ENCODE results near the gene FBXO45.
"Not testable (repeated sequence)": the region's sequence is repeated elsewhere in the genome, so short reads cannot be mapped to it uniquely, and the experiment has no call there.

Gene FBXO45

DNA sequence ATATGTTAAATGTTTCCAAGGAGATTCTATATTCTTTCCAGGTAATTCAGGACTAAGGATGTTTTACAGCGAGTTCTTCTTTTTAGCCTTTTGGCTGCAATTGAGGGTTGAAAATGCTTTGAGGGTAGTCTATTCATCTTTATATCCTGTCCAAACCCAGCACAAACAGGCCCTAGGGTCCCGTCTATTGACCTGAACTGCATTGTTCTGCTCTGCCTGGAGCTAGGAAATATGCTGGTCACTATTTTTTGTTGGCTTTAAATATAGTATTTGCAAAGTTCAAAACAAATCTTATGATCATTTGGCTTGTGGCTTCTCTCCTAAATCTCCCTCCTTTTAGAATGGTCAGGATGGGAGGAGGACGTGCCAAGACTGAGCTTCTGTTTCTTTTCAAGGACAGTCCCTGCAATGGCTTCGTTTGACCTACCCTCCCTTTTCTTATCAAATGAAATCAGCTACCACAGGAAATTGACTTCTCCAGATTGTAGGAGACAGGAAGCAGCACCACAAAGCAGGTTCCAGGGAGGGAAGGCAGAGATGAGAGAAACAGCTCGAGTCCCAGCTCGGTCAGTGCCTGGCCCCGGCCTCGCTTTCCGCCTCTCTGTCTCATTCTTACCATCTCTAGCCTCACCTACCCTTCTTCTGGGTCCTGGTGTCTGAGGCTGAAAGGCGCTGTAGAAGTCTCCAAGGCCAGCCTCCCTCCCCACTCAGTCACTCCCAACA, 43.5 kb downstream of the FBXO45 start:
- Histone ChIP-seq H3K4me1 (no peaks in the 10 kb centered on the region), H3K4me3 (no peak overlapping the region), H3K27me3 (ENCODE audit: low read depth) (no peaks in the 10 kb centered on the region), H3K36me3 (replicated peaks) (no peaks in the 10 kb centered on the region), H3K9me3 (no peaks in the 10 kb centered on the region)
- in situ Hi-C loops (cut with MboI; ENCODE audit: low sequenced_read_pairs), result loop anchor here (5.0 kb wide), 1 partner anchor 70 kb away; no protein-coding TSS in a partner anchor
- DNase-seq (ENCODE audit: low spot score in 2 of 2), result no peak

DNA sequence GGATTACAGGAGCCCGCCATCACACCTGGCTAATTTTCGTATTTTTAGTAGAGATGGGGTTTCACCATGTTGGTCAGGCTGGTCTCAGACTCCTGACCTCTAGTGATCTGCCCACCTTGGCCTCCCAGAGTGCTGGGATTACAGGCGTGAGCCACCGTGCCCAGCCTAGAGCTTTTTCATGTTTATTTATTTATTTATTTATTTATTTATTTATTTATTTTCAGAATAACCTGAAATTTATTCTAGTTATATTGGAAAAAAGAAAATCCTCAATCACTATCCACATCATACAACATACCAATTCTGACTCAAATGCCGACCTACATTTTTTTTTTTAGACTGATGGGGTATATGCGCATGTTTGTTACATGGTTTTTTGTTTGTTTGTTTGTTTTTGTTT, 46.8 kb downstream of the FBXO45 start:
- H3K4me1 ChIP-seq, result peaks cover 10% of the 10 kb centered on the region
- H3K36me3 ChIP-seq (replicated peaks); H3K9me3 ChIP-seq; H3K27me3 ChIP-seq (ENCODE audit: low read depth); in situ Hi-C loops (cut with MboI; ENCODE audit: low sequenced_read_pairs); DNase-seq (ENCODE audit: low spot score in 2 of 2); H3K4me3 ChIP-seq: not testable (repeated sequence)

DNA sequence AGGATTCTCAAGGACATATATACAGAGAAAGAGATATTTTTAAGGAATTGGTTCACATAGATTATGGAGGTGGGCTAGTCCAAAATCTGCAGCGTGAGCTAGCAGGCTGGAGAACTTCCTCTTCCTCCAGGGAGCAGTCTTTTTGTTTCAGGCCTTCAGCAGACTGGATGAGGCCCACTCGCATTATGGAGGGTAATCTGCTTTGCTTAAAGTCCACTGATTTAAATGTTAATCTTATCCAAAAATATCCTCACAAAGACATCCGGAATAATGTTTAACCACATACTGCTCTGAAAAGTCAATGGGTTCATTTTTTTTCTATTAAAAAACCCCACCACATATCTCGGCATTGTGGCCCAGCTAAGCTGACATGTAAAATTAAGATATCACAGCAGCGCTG, 48.8 kb downstream of the FBXO45 start:
- peaks cover 10% of the 10 kb centered on the region for H3K4me1 ChIP-seq
- in situ Hi-C loops (cut with MboI; ENCODE audit: low sequenced_read_pairs), result no loop called here
- H3K36me3 ChIP-seq (replicated peaks), result no peaks in the 10 kb centered on the region
- H3K4me3 ChIP-seq, result no peak overlapping the region
- H3K27me3 ChIP-seq (ENCODE audit: low read depth), result no peaks in the 10 kb centered on the region
- no peaks in the 10 kb centered on the region for H3K9me3 ChIP-seq
- DNase-seq (ENCODE audit: low spot score in 2 of 2), result peak in 1 of 2 experiments; percentile 32

DNA sequence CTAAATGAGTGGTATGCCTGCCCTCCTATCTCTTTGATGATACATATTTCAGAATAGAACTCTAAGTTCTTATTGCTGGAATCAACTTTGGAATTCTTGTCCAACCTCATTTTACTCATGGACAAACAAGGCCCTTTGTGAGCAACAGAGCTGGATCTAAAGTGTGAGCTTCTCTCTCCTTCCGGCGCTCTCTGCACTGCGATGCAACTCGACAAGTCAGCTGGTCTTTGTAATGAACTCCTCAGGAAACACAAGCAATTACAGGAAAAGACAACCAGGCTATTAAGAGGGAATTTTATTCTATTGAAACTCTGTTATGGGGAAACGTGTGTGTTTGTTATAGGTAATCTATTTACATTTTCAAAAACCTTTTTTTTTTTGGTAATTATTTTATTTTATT, 50.8 kb downstream of the FBXO45 start:
- DNase-seq (ENCODE audit: low spot score in 2 of 2), result no peak
- H3K4me1 ChIP-seq, result peaks cover 10% of the 10 kb centered on the region
- H3K4me3 ChIP-seq, result no peak overlapping the region
- H3K27me3 ChIP-seq (ENCODE audit: low read depth), result no peaks in the 10 kb centered on the region
- no peaks in the 10 kb centered on the region for H3K9me3 ChIP-seq
- H3K36me3 ChIP-seq (replicated peaks), result no peaks in the 10 kb centered on the region
- in situ Hi-C loops (cut with MboI; ENCODE audit: low sequenced_read_pairs), result no loop called here

DNA sequence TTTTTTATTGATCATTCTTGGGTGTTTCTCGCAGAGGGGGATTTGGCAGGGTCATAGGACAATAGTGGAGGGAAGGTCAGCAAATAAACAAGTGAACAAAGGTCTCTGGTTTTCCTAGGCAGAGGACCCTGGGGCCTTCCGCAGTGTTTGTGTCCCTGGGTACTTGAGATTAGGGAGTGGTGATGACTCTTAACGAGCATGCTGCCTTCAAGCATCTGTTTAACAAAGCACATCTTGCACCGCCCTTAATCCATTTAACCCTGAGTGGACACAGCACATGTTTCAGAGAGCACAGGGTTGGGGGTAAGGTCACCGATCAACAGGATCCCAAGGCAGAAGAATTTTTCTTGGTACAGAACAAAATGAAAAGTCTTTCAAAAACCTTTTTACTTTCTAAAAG, 51.2 kb downstream of the FBXO45 start:
- H3K9me3 ChIP-seq; in situ Hi-C loops (cut with MboI; ENCODE audit: low sequenced_read_pairs); H3K27me3 ChIP-seq (ENCODE audit: low read depth); DNase-seq (ENCODE audit: low spot score in 2 of 2); H3K36me3 ChIP-seq (replicated peaks); H3K4me3 ChIP-seq: not testable (repeated sequence)
- peaks cover 10% of the 10 kb centered on the region for H3K4me1 ChIP-seq

DNA sequence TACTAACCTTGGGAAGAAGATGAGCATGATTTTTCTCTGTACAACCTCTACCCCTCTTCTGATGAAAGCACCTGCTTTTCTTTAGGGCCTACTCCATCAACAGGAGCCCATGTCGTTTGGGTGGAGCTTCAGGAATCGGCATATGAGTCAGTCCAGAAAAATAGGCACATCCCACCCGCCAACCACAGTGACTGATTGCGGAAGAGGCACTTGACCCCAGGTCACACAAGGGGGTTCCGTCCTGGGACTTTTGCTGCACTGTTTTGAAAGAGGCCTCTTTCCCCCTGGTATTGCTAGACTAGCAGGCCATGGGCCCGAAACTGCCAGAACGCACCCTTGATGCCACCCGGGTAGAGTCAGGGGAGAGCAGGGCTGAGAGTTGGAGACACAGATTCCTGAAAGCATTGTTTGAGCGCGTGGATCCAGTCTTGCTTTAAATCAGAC, 51.7 kb downstream of the FBXO45 start:
- H3K4me3 ChIP-seq, result no peak overlapping the region
- no peaks in the 10 kb centered on the region for H3K9me3 ChIP-seq
- peaks cover 10% of the 10 kb centered on the region for H3K4me1 ChIP-seq
- H3K27me3 ChIP-seq (ENCODE audit: low read depth), result no peaks in the 10 kb centered on the region
- in situ Hi-C loops (cut with MboI; ENCODE audit: low sequenced_read_pairs), result no loop called here
- DNase-seq (ENCODE audit: low spot score in 2 of 2), result no peak
- no peaks in the 10 kb centered on the region for H3K36me3 ChIP-seq (replicated peaks)

DNA sequence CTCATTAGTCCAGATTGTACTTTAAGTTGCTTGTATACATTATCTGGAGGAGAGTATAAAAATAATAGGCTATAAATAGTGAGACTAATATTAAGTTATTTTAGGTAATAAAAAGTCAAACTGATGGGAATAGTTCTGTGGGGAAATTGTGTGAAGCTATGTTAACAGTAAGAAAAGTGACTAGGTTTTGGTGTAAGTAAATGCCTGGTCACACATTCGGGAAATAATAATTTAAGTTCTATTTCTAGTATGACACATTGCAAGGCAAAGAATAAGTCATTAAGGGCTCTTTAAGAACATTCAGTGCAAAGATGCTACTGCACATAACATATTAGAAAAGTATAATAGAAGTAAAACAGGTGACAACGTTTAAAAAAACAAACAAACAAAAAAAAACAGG, 52.2 kb downstream of the FBXO45 start:
- Histone ChIP-seq H3K4me1 (peaks cover 10% of the 10 kb centered on the region), H3K4me3 (no peak overlapping the region), H3K27me3 (ENCODE audit: low read depth) (no peaks in the 10 kb centered on the region), H3K36me3 (replicated peaks) (no peaks in the 10 kb centered on the region), H3K9me3 (no peaks in the 10 kb centered on the region)
- no peak for DNase-seq (ENCODE audit: low spot score in 2 of 2)
- in situ Hi-C loops (cut with MboI; ENCODE audit: low sequenced_read_pairs), result no loop called here

DNA sequence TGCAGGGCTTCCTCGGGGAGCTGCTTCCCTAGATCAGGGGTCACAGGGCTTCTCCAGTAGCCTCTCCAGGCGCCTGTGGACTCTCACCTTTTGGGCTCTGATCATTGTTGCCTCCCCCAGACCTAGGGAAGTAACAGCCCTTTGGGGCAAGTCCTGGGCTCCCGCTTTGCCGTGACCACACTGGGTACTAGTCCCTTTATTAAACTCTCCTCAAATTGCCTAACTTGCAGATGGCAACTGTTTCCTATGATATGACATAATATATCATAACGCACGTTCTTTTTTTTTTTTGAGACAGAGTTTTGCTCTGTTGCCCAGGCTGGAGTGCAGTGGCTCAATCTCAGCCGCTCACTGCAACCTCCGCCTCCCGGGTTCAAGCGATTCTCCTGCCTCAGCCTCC, 53.2 kb downstream of the FBXO45 start:
- H3K4me1 ChIP-seq, result peaks cover 10% of the 10 kb centered on the region
- no peaks in the 10 kb centered on the region for H3K36me3 ChIP-seq (replicated peaks)
- no peaks in the 10 kb centered on the region for H3K27me3 ChIP-seq (ENCODE audit: low read depth)
- in situ Hi-C loops (cut with MboI; ENCODE audit: low sequenced_read_pairs), result no loop called here
- DNase-seq (ENCODE audit: low spot score in 2 of 2), result no peak
- H3K4me3 ChIP-seq, result no peak overlapping the region
- no peaks in the 10 kb centered on the region for H3K9me3 ChIP-seq

DNA sequence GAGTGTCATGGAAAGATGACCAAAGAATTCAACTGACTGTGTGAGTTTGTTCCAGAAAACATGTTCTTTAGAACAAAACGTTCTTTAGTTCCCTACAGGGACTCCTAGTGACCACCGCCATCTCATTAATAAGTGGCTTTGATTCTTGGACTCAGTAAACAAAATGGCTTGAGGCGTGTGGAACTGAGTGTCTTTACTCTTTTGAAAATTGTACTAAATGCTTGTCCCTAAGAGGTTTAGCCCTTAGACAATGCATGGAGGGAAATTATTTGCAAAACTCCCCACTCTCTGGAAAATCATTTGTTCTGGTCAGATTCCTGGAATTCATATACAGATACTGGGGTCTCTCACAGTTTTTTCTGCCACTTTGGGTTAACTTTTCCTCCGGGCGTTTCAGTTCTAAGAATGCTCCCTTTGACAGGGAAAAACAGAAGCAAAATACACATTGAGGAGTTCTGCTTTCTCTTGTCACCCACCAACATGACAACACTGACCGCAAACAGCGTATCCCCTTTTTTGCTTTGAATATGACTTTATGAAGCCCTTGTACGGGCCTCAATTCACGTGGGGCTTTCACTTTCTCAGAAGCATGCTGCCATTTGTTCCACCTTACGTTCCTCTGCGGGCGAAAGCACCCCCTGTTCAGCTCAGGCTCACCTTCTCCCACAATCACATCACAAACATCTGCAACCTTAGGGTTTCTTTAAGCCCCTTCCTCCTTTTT, 55.8 kb downstream of the FBXO45 start:
- Histone ChIP-seq H3K9me3 (no peaks in the 10 kb centered on the region), H3K4me3 (no peak overlapping the region), H3K4me1 (peaks cover 7% of the 10 kb centered on the region), H3K36me3 (replicated peaks) (no peaks in the 10 kb centered on the region), H3K27me3 (ENCODE audit: low read depth) (no peaks in the 10 kb centered on the region)
- no peak for DNase-seq (ENCODE audit: low spot score in 2 of 2)
- in situ Hi-C loops (cut with MboI; ENCODE audit: low sequenced_read_pairs), result no loop called here

DNA sequence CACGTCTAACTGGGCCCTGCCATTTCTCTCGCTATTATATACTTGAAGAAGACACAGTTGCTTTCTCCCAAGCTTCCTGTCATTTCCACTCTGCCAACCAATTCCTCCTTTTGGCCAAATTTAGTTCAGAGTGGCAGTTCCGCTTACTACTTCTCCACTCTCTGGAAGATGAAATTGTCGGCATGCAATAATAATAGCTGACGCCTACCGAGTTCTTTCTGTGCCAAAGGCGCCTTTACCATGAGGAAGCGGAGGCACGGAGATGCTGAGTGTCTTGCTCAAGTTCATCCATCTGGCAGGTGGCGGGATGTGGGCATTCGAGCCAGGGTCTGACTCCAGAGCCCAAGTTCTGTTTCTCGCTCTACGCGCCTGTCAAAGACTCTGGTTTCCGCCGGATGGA, 56.4 kb downstream of the FBXO45 start:
- Histone ChIP-seq H3K9me3 (no peaks in the 10 kb centered on the region), H3K36me3 (replicated peaks) (no peaks in the 10 kb centered on the region), H3K27me3 (ENCODE audit: low read depth) (no peaks in the 10 kb centered on the region), H3K4me3 (no peak overlapping the region), H3K4me1 (peaks cover 2% of the 10 kb centered on the region)
- no peak for DNase-seq (ENCODE audit: low spot score in 2 of 2)
- in situ Hi-C loops (cut with MboI; ENCODE audit: low sequenced_read_pairs), result no loop called here

DNA sequence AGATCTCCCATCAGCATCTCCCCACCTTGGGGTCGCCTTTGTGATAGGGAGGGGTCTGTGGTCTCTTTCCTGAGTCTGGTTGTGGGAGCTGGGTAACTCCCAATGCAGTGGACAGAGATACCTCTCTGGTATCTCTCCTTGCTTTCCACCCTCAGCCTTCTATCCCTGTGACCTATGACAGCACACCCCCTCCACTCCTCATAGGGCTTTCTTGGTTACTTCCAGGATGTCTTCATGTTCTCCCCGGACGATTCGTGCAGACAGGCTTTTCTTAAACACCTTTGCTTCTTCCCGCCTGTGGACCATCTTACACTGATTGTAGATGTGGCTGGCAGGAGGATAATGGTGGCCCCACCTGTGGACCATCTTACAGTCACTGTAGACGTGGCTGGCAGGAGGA, 56.9 kb downstream of the FBXO45 start:
- H3K4me1 ChIP-seq, result no peaks in the 10 kb centered on the region
- no peaks in the 10 kb centered on the region for H3K9me3 ChIP-seq
- H3K27me3 ChIP-seq (ENCODE audit: low read depth), result no peaks in the 10 kb centered on the region
- no peak for DNase-seq (ENCODE audit: low spot score in 2 of 2)
- in situ Hi-C loops (cut with MboI; ENCODE audit: low sequenced_read_pairs), result no loop called here
- H3K4me3 ChIP-seq, result no peak overlapping the region
- no peaks in the 10 kb centered on the region for H3K36me3 ChIP-seq (replicated peaks)

DNA sequence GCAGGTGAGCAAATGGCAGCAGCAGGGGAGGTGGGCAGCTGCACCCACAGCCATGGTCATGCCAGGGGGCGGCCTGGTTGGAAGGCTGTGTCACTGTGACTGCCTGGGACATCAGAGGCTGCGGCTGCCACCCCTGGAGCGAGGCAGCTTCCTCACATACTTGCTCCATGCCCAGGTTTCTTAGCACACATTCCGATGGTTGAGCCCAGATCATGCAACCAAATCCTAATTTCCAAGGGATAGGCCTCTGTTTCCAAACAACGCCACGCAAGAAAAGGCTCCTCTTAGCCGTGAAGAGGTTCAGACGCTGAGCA, 59.4 kb downstream of the FBXO45 start:
- DNase-seq (ENCODE audit: low spot score in 2 of 2), result no peak
- Histone ChIP-seq H3K27me3 (ENCODE audit: low read depth) (no peaks in the 10 kb centered on the region), H3K9me3 (no peaks in the 10 kb centered on the region), H3K36me3 (replicated peaks) (no peaks in the 10 kb centered on the region), H3K4me3 (no peak overlapping the region), H3K4me1 (peaks cover 7% of the 10 kb centered on the region)
- in situ Hi-C loops (cut with MboI; ENCODE audit: low sequenced_read_pairs), result no loop called here

DNA sequence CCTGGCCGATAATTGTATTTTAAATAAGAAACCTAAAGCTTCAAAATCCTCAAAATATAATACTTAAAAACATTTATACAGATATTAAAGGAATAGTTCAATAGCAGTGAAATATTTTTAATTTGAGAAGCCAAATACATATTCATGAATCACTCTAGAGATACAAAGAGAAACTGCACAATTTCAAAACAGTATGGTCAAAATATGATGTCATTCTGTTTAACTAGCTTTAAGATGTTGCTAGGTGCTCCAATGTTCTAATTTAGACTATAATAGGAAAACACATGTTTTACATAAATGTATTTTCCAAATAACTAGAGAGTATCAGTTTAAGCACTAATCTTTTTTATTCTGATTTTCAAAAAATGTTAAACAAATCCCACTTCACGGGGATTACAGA, 60.8 kb downstream of the FBXO45 start:
- H3K36me3 ChIP-seq (replicated peaks), result no peaks in the 10 kb centered on the region
- DNase-seq (ENCODE audit: low spot score in 2 of 2), result no peak
- no peak overlapping the region for H3K4me3 ChIP-seq
- no peaks in the 10 kb centered on the region for H3K27me3 ChIP-seq (ENCODE audit: low read depth)
- no peaks in the 10 kb centered on the region for H3K9me3 ChIP-seq
- in situ Hi-C loops (cut with MboI; ENCODE audit: low sequenced_read_pairs), result no loop called here
- H3K4me1 ChIP-seq, result peaks cover 10% of the 10 kb centered on the region

DNA sequence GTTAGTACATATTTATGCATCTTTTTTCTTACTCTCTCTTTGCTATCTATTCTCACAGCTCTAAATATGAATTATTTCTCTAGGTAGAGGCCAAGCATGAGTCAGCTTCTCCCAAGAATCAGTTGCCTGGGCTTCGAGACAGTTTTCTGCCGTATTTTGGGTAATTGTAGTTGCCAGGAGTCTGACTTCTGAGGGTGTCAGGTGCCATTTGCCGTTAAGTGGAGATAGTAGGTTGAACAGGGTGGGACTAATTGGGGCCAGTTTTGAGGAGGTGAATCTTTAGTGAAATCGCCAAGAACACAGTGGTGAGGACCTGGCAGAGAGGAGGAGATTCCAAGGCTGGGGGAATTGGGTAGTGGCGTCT, 63.2 kb downstream of the FBXO45 start:
- peak overlapping the region; percentile 51 for H3K4me3 ChIP-seq
- peaks cover 10% of the 10 kb centered on the region for H3K4me1 ChIP-seq
- in situ Hi-C loops (cut with MboI; ENCODE audit: low sequenced_read_pairs), result no loop called here
- H3K27me3 ChIP-seq (ENCODE audit: low read depth), result no peaks in the 10 kb centered on the region
- no peak for DNase-seq (ENCODE audit: low spot score in 2 of 2)
- no peaks in the 10 kb centered on the region for H3K36me3 ChIP-seq (replicated peaks)
- no peaks in the 10 kb centered on the region for H3K9me3 ChIP-seq

Measured in HAP-1 (cell line).